ENCODE results near the gene OR1F1. TPM values are rescaled to one million over a fixed set of nuclear protein-coding genes. Genes with fewer than 3 reads are reported as not detected.

The OR1F1 gene
- total and polyA plus RNA-seq, 9 of the 15 experiments (the other 6 are each of a cell fraction or from before 2014, with no cell fraction given): 0.15 to 0.61 (median 0.35) TPM; not detected in 3

GRCh38 chr16:3252967-3253366 is 65.0 kb downstream of the OR1F1 start (continued):
- TF ChIP-seq TEAD1 (CRISPR knock-in tag; IDR thresholded peaks at IDR 0.05) (no peak), ZSCAN32 (CRISPR knock-in tag; IDR thresholded peaks at IDR 0.05) (no peak), OTX1 (CRISPR knock-in tag; IDR thresholded peaks at IDR 0.05) (no peak), REST (IDR thresholded peaks at IDR 0.05; ENCODE audit: borderline replicate concordance) (peak; percentile 51), REST (CRISPR knock-in tag; IDR thresholded peaks at IDR 0.05; ENCODE audit: low read depth) (no peak), HIVEP1 (CRISPR knock-in tag; IDR thresholded peaks at IDR 0.05) (no peak), MNT (conservative IDR thresholded peaks at IDR 0.05) (no peak)
